H9 (cell line): Measurements from ENCODE around the gene PRODH2. TPM values are rescaled to one million over a fixed set of nuclear protein-coding genes. Genes with fewer than 3 reads are reported as not detected.
A peak's percentile ranks its signal among the peaks of the same experiment; 100 is the strongest.

Experiments
- DNase-seq: peaks from one replicate; pipeline ENCODE4 v3.0.0-alpha.2; 2017
- H2AFZ ChIP-seq: one replicate; pipeline ENCODE4 v1.6.1; 2013; ENCODE audit warnings: mild to moderate bottlenecking, low read length, control low read depth, moderate library complexity
- H2AK5ac ChIP-seq: 2 replicates; pipeline ENCODE4 v1.6.1; 2013; ENCODE audit warnings: low read length, control low read depth, mixed read lengths; ENCODE audit not compliant: insufficient read length
- H2BK120ac ChIP-seq: one replicate; pipeline ENCODE4 v1.6.1; 2013; ENCODE audit warnings: low read depth, mild to moderate bottlenecking, low read length, control low read depth, inconsistent platforms; ENCODE audit not compliant: poor library complexity, severe bottlenecking
- H2BK12ac ChIP-seq: 2 replicates; pipeline ENCODE4 v1.6.1; 2013; ENCODE audit warnings: low read length, control low read depth, mixed read lengths, low read depth; ENCODE audit not compliant: insufficient read length
- H2BK15ac ChIP-seq: 2 replicates; pipeline ENCODE4 v1.6.1; 2013; ENCODE audit warnings: low read depth, low read length, control low read depth
- H2BK20ac ChIP-seq: one replicate; pipeline ENCODE4 v1.6.1; 2013; ENCODE audit warnings: low read depth, mild to moderate bottlenecking, low read length, control low read depth, inconsistent platforms; ENCODE audit not compliant: poor library complexity, severe bottlenecking
- H2BK5ac ChIP-seq: 2 replicates; pipeline ENCODE4 v1.6.1; 2013; ENCODE audit warnings: low read length, control low read depth, mixed read lengths; ENCODE audit not compliant: insufficient read length
- H3K14ac ChIP-seq: 2 replicates; pipeline ENCODE4 v1.6.1; 2013; ENCODE audit warnings: low read length, control low read depth; ENCODE audit not compliant: insufficient read depth
- H3K18ac ChIP-seq: 2 replicates; pipeline ENCODE4 v1.6.1; 2013; ENCODE audit warnings: low read depth, mild to moderate bottlenecking, mixed read lengths, low read length, control low read depth; ENCODE audit not compliant: insufficient read length
- H3K23ac ChIP-seq: 2 replicates; pipeline ENCODE4 v1.6.1; 2013; ENCODE audit warnings: low read length, control low read depth, mixed read lengths, low read depth; ENCODE audit not compliant: insufficient read length
- H3K23me2 ChIP-seq: 2 replicates; pipeline ENCODE4 v1.6.1; 2013; ENCODE audit warnings: low read depth, mild to moderate bottlenecking, mixed read lengths, low read length, control low read depth; ENCODE audit not compliant: insufficient read length, poor library complexity, severe bottlenecking
- H3K27ac ChIP-seq: 2 replicates; pipeline ENCODE4 v1.5.1; 2013; ENCODE audit warnings: low read length, control low read depth, mixed read lengths, low read depth; ENCODE audit not compliant: insufficient read length
- H3K27me3 ChIP-seq: 2 replicates; pipeline ENCODE4 v1.6.1; 2013; ENCODE audit warnings: low read length, control low read depth, inconsistent platforms; ENCODE audit not compliant: insufficient read depth
- H3K4ac ChIP-seq: 2 replicates; pipeline ENCODE4 v1.6.1; 2013; ENCODE audit warnings: low read depth, mild to moderate bottlenecking, control low read depth, inconsistent platforms, low read length, moderate library complexity
- H3K4me1 ChIP-seq: 2 replicates; pipeline ENCODE4 v1.6.1; 2013; ENCODE audit warnings: low read length, control low read depth, inconsistent platforms; ENCODE audit not compliant: insufficient read depth
- H3K4me2 ChIP-seq: 2 replicates; pipeline ENCODE4 v1.6.1; 2013; ENCODE audit warnings: low read length, control low read depth, mixed read lengths; ENCODE audit not compliant: insufficient read length, insufficient read depth
- H3K56ac ChIP-seq: 2 replicates; pipeline ENCODE4 v1.6.1; 2013; ENCODE audit warnings: low read depth, mild to moderate bottlenecking, mixed read lengths, low read length, control low read depth; ENCODE audit not compliant: insufficient read length
- H3K79me1 ChIP-seq: 2 replicates; pipeline ENCODE4 v1.6.1; 2013; ENCODE audit warnings: low read depth, mild to moderate bottlenecking, moderate library complexity, low read length, control low read depth, inconsistent platforms; ENCODE audit not compliant: insufficient read depth, poor library complexity, severe bottlenecking
- H3K79me2 ChIP-seq: 2 replicates; pipeline ENCODE4 v1.6.1; 2013; ENCODE audit warnings: low read length, control low read depth, inconsistent platforms; ENCODE audit not compliant: insufficient read depth
- H3K9ac ChIP-seq: 2 replicates; pipeline ENCODE4 v1.6.1; 2013; ENCODE audit warnings: low read length, control low read depth, mixed read lengths; ENCODE audit not compliant: insufficient read length; ENCODE audit errors: extremely low read depth
- H3K9me3 ChIP-seq: one replicate; pipeline ENCODE4 v1.6.1; 2013; ENCODE audit warnings: low read depth, low read length, inconsistent platforms; ENCODE audit not compliant: control insufficient read depth
- H3T11ph ChIP-seq: one replicate; pipeline ENCODE4 v1.6.1; 2013; ENCODE audit warnings: mild to moderate bottlenecking, low read length, control low read depth, inconsistent platforms
- H4K20me1 ChIP-seq: one replicate; pipeline ENCODE4 v1.6.1; 2013; ENCODE audit not compliant: control insufficient read depth, insufficient read length, insufficient read depth
- H4K5ac ChIP-seq: 2 replicates; pipeline ENCODE4 v1.6.1; 2013; ENCODE audit warnings: low read depth, mild to moderate bottlenecking, mixed read lengths, low read length, control low read depth; ENCODE audit not compliant: insufficient read length
- H4K8ac ChIP-seq: replicated peaks from 2 replicates; pipeline ENCODE4 v1.6.1; 2013; ENCODE audit warnings: low read length, control low read depth, mixed read lengths, low read depth; ENCODE audit not compliant: insufficient read length
- H4K91ac ChIP-seq: 2 replicates; pipeline ENCODE4 v1.6.1; 2013; ENCODE audit warnings: low read depth, mild to moderate bottlenecking, moderate library complexity, mixed read lengths, low read length, control low read depth; ENCODE audit not compliant: insufficient read length
- H3K27ac Mint-ChIP-seq, 3 experiments: 2 replicates in 2 of 3; 3 replicates in 1 of 3; pipeline ENCODE4 v1.8.0; 2020 to 2021; ENCODE audit warnings: mixed read lengths in 3 of 3, mild to moderate bottlenecking in 1 of 3, moderate library complexity in 1 of 3
- H3K27me3 Mint-ChIP-seq: 2 replicates; pipeline ENCODE4 v1.8.0; 2021; ENCODE audit warnings: low read depth, mild to moderate bottlenecking, moderate library complexity, mixed read lengths
- H3K36me3 Mint-ChIP-seq, 3 experiments: 2 replicates in 2 of 3; 3 replicates in 1 of 3; pipeline ENCODE4 v1.8.0; 2020 to 2021; ENCODE audit warnings: low read depth in 3 of 3, mixed read lengths in 3 of 3; ENCODE audit not compliant: insufficient read depth in 1 of 3
- H3K4me1 Mint-ChIP-seq, 2 experiments: 2 replicates each; pipeline ENCODE4 v1.8.0; 2020; ENCODE audit warnings: mixed read lengths in 2 of 2
- H3K4me3 Mint-ChIP-seq, 2 experiments: 2 replicates in 1 of 2; 3 replicates in 1 of 2; pipeline ENCODE4 v1.8.0; 2020 to 2021; ENCODE audit warnings: mild to moderate bottlenecking in 2 of 2, mixed read lengths in 2 of 2, moderate library complexity in 1 of 2
- H3K9me3 Mint-ChIP-seq, 2 experiments: 2 replicates in 1 of 2; 3 replicates in 1 of 2; pipeline ENCODE4 v1.8.0; 2020; ENCODE audit warnings: mild to moderate bottlenecking in 2 of 2, mixed read lengths in 2 of 2, moderate library complexity in 1 of 2
- WGBS: extraction: QIAGEN DNeasy Blood & Tissue Kit; methylation state at CpG from one replicate; pipeline ENCODE4 v1.1.7; 2013; ENCODE audit warnings: missing lambda C conversion rate, low lambda C conversion rate, mixed read lengths; ENCODE audit not compliant: insufficient read length; ENCODE audit errors: extremely low coverage; 5-methylcytosine and 5-hydroxymethylcytosine counted together
- total RNA-seq: library from RNA; stranded (reverse); gene quantifications from 2 replicates; pipeline ENCODE4 v1.2.1, GENCODE V29; 2021
- TF ChIP-seq, protein P1 (sequence below): fragments of 200-600 bp; sonication (generic); conservative IDR thresholded peaks from 3 replicates; pipeline ENCODE4 v1.8.0; 2021; ENCODE audit warnings: antibody characterized with exemption, mild to moderate bottlenecking

Gene PRODH2
- total RNA-seq, 1 experiment from 2014 or later, result not detected

DNA sequence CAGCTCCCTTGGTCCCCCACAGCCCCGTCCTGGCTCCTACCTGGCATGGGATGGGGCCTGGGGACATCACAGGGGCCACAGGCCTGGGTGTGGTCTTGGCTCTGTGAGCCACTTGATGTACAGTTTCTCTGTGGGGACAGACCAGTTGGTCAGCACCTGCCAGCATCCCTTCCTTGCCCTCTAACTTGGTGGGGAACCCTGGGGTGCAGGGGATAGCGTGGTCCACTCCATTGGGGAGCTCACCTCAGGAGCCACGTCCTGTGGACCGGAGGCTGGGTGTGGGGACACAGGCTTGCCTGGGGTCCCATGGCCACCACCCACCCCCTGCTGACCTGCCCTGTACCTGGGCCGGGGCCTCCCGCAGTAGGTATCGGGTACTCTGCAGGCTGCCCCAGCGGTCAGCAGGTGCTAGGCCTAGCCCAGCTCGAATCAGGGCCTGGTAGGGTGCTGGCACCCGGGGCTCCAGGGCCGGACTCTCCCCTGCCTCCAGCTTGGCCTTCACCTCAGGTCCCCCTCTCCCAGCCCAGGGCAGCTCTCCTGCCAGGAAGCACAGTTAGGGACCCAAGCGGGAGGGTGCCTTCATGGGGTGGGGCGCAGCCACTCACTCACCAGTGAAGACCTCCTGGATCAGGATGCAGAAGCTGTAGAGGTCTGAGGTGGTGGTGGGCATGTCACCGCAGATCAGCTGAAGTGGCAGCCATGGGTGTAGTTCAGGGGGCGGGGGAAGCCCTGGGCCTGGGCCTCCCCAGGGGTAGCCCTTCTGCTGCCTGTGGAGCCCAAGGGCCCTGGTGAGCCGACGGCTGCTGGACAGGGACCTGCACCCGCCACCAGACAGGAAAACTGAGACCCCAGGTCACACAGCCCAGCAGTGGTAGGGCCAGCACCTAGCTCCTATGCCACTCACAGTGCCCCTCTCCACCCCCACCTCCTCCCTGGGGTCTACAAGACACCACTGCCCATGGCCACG is 22.4 kb downstream of the PRODH2 start:
- Mint-ChIP-seq H3K4me1 (peaks cover 8 to 15% of the 10 kb centered on the region in 2 experiments), H3K27me3 (peaks cover 7% of the 10 kb centered on the region), H3K9me3 (no peaks in the 10 kb centered on the region), H3K4me3 (no peak overlapping the region), H3K27ac (no peak overlapping the region), H3K36me3 (no peaks in the 10 kb centered on the region; a peak in 1 of 7 replicates)
- no peaks in the 10 kb centered on the region for H3K79me1 ChIP-seq
- H2BK5ac ChIP-seq, result no peak overlapping the region
- no peak overlapping the region for H4K5ac ChIP-seq
- peaks cover 3% of the 10 kb centered on the region for H4K20me1 ChIP-seq
- H3K9me3 ChIP-seq, result no peaks in the 10 kb centered on the region
- no peaks in the 10 kb centered on the region for H3K27me3 ChIP-seq
- no peaks in the 10 kb centered on the region for H3K4me1 ChIP-seq
- H2BK12ac ChIP-seq, result no peak overlapping the region
- H3K79me2 ChIP-seq, result no peaks in the 10 kb centered on the region
- no peak overlapping the region for H3T11ph ChIP-seq
- no peak overlapping the region for H2BK15ac ChIP-seq
- H3K27ac ChIP-seq, result no peak overlapping the region
- no peak overlapping the region for H2AK5ac ChIP-seq
- no peak overlapping the region for H3K14ac ChIP-seq
- no peak overlapping the region for H4K91ac ChIP-seq
- no peak overlapping the region for H2BK20ac ChIP-seq
- H3K4me2 ChIP-seq, result no peak overlapping the region
- no peak overlapping the region for H2BK120ac ChIP-seq
- H2AFZ ChIP-seq, result no peak overlapping the region
- H3K9ac ChIP-seq, result no peak overlapping the region
- no peak overlapping the region for H3K56ac ChIP-seq
- no CpG with 5 or more reads among the region's 19 CpGs for WGBS
- DNase-seq, result peak; percentile 20
- H3K23ac ChIP-seq, result no peak overlapping the region
- TF ChIP-seq, protein P1, sequence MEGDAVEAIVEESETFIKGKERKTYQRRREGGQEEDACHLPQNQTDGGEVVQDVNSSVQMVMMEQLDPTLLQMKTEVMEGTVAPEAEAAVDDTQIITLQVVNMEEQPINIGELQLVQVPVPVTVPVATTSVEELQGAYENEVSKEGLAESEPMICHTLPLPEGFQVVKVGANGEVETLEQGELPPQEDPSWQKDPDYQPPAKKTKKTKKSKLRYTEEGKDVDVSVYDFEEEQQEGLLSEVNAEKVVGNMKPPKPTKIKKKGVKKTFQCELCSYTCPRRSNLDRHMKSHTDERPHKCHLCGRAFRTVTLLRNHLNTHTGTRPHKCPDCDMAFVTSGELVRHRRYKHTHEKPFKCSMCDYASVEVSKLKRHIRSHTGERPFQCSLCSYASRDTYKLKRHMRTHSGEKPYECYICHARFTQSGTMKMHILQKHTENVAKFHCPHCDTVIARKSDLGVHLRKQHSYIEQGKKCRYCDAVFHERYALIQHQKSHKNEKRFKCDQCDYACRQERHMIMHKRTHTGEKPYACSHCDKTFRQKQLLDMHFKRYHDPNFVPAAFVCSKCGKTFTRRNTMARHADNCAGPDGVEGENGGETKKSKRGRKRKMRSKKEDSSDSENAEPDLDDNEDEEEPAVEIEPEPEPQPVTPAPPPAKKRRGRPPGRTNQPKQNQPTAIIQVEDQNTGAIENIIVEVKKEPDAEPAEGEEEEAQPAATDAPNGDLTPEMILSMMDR, result no peak
- no peak overlapping the region for H4K8ac ChIP-seq
- H3K4ac ChIP-seq, result no peak overlapping the region
- no peak overlapping the region for H3K18ac ChIP-seq
- H3K23me2 ChIP-seq, result peaks cover under 1% of the 10 kb centered on the region
